Cardiac fibroblast (primary cell): ENCODE data around the gene ELK1.
"Not testable (repeated sequence)": the region's sequence is repeated elsewhere in the genome, so short reads cannot be mapped to it uniquely, and the experiment has no call there.

Experiments
- DNase-seq, 2 donors: peaks; one replicate each; pipeline versions ENCODE4 v3.0.0 to v3.0.0-alpha.2; 2010; ENCODE audit warnings: low read depth in 2 of 2
- H3K4me3 ChIP-seq, 2 donors: replicated peaks in 1 of 2; 1 replicate in 1 of 2; 2 replicates in 1 of 2; pipeline ENCODE4 v1.5.1; 2011; ENCODE audit warnings: low read depth in 2 of 2, low read length in 2 of 2, mild to moderate bottlenecking in 2 of 2, moderate library complexity in 1 of 2
- CTCF ChIP-seq: IDR thresholded peaks from one replicate; pipeline ENCODE4 v1.5.1; 2011; ENCODE audit warnings: low read depth, mild to moderate bottlenecking, low read length, inconsistent platforms

The ELK1 gene

GRCh38 chrX:47674776-47675175, 24.4 kb upstream of the ELK1 start:
- peak in 1 of 2 donors; percentile 39 for DNase-seq
- TF ChIP-seq CTCF, result no peak
- no peak overlapping the region for H3K4me3 ChIP-seq

GRCh38 chrX:47665797-47666196, 15.4 kb upstream of the ELK1 start:
- not testable (repeated sequence) for H3K4me3 ChIP-seq, DNase-seq

- peak; percentile 46 to 51 for DNase-seq
- no peak overlapping the region for H3K4me3 ChIP-seq
- no peak for TF ChIP-seq CTCF
These were observed 14.4 kb upstream of the ELK1 start for GRCh38 chrX:47664737-47665136.

GRCh38 chrX:47662144-47662657, 11.8 kb upstream of the ELK1 start:
- H3K4me3 ChIP-seq, result no peak overlapping the region
- no peak for TF ChIP-seq CTCF
- peak; percentile 87 to 97 for DNase-seq

GRCh38 chrX:47661539-47661938, 11.2 kb upstream of the ELK1 start:
- no peak for TF ChIP-seq CTCF
- DNase-seq, result no peak
- H3K4me3 ChIP-seq, result no peak overlapping the region

DNA sequence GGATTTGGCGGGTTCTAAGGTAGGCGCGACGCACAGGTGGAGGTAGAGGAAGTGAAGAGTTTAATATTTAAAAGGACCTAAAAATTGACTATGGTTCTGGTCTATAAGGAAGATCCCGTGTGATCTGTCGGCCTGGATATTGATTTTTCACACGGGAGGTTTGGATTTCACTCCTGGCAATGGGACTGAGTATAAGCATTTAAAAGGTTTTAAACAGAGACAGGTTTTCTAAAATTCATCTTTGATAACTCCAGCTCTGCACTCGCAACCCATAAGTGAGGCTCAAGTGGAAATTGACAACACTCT, 9.0 kb upstream of the ELK1 start:
- no peak for DNase-seq
- no peak for TF ChIP-seq CTCF
- H3K4me3 ChIP-seq, result peak overlapping the region; percentile 62 to 65

DNA sequence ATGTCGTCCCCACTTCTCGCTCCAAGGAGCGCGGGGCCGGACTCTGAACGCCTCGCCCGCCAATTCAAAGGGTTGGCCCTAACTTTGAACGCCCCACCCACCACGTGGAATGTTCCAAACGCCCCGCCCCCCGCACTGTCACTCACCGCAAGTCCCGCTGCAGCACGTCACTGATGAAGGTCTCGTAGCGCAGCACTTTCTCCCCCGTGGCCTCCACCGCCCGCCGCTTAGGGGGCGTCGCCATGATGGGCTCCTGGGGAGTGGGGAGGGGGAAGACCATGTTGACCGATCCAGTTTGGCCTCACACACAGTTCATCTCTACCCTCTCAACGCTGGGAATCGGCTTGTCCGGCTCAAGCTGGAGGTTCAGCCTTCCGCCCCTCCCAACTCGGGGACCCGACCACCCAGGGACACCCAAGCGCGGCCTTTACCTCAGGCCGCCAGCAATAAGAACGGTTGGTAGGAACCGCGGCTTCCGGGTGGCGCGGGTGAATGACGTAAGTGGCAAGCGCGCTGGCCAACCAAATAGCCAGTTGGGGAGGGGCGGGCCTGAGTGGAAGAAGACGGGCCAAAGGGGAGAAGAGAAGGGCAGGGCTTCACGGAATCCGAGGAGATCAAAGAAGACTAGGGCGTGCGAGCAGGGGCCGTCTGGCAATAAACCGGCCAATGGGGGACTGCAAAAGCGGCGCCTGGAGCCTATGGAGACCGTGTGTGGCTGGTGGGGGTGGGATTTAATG, 8.5 kb upstream of the ELK1 start, which contains the start of gene UXT:
Gene UXT (minus strand): TSS at position 497 of the 737 bp plus-strand sequence. CDS start 253 bp downstream, at position 244.
- H3K4me3 ChIP-seq, result peak within 1 kb of the TSS; percentile 62 to 65
- DNase-seq, result peak; percentile 97
- no peak for TF ChIP-seq CTCF
